ENCODE data around the gene NRGN. TPM values are rescaled to one million over a fixed set of nuclear protein-coding genes. Genes with fewer than 3 reads are reported as not detected.

NRGN gene
- total and polyA plus RNA-seq, 5 experiments from 2014 or later: 0.14 to 0.69 (median 0.44) TPM; not detected in 1

DNA sequence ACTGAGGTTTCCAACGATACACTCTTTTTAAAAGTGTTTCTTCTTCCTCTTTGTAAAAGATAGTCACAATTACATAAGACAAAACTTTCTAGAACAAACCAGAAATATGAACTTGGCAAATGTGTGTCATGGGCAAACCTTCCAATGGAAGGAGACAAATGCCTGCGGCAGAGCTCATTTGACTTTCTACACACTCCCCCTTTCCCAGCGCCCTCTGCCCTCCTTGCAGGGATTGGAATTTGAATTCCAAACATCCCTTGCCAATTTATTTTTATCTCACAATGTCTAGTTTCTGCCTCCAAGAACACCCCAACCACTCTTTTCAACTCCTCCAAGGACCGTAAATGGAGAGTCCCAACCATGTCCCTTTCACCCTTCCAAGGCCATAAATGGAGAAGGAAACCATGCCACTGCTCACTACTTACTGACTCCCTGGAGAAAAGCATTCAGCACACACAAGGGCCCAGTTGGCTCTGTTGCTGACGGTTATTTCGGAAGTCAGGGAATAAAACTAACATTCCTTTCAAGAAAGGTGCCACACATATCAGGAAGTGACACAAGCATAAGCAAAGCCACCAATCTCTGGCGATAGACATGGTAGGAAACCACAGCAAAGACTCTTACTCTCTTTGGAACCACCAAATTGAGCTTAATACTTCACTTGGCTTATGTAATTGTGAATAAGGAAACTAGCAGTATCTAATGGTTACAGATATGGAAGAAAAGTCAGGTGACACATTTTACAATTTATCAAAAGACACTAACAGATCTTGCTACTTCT, 37.3 kb downstream of the NRGN start:
- Mint-ChIP-seq H3K36me3 (peaks cover 0 to 31% (median 3%) of the 10 kb centered on the region in 3 donors), H3K27ac (peak overlapping the region; percentile 25 to 88 (median 74)), H3K4me3 (peak overlapping the region in 8 of 10 donors; percentile 1 to 63 (median 46)), H3K27me3 (no peaks in the 10 kb centered on the region), H3K9me3 (no peaks in the 10 kb centered on the region), H3K4me1 (peaks cover 22 to 28% (median 26%) of the 10 kb centered on the region in 4 donors)
- DNase-seq (peak in 4 of 10 donors; percentile 18 to 62 (median 39)), ATAC-seq (peak; percentile 94 to 99)
- POLR2A ChIA-PET: no interaction called here

DNA sequence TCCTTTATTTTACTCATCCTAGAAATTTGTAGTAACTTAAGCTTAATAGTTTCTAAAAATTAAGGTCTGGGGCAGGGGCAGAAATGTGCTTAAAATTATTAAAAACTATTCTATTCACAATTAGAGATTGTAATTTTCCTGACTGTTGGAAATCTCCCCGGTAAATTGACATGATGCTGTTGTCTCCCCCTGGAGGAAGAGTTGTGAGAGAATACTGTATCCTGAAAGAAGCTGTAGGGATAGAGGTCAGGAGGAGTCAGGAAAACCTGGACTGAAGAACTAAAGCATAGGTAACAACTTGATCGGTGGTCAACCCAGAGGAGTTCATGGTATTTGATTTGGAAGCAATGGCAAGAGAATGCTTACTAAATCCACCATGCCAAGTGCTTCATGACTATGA, 38.5 kb downstream of the NRGN start:
- H3K27ac Mint-ChIP-seq: peak overlapping the region in 2 of 10 donors; percentile 78 to 85

DNA sequence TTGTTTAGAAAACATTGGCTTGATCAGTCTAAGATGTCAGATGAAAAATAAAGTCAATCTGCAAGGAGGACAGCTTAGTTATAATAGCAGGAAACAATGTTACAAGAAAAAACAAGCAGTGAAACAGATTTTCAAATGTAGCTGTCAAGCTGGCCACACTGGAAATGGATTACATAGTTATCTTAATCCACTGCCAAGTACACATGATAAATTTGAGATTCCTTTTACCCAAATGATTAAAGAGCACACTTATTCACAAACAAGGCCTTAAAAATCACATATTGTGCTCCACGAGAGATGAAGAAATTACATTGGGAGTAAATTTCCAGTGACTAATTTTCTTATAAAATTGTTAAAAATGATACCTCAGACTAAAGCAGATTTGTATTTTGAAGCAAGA, 39.8 kb downstream of the NRGN start:
- no peak overlapping the region for H3K4me3 Mint-ChIP-seq
- peaks cover 0 to 16% (median 0%) of the 10 kb centered on the region in 3 donors for H3K36me3 Mint-ChIP-seq
- peaks cover 22 to 28% (median 26%) of the 10 kb centered on the region in 4 donors for H3K4me1 Mint-ChIP-seq
- no peaks in the 10 kb centered on the region for H3K27me3 Mint-ChIP-seq
- POLR2A ChIA-PET: no interaction called here
- H3K9me3 Mint-ChIP-seq: no peaks in the 10 kb centered on the region
- H3K27ac Mint-ChIP-seq: no peak overlapping the region
- DNase-seq (no peak), ATAC-seq (no peak)

More for the DNA sequence above, 38.5 kb downstream of the NRGN start:
- H3K36me3 Mint-ChIP-seq: peaks cover 0 to 22% (median 0%) of the 10 kb centered on the region in 3 donors
- ATAC-seq (no peak), DNase-seq (no peak)
- POLR2A ChIA-PET: no interaction called here
- H3K9me3 Mint-ChIP-seq: no peaks in the 10 kb centered on the region
- H3K4me1 Mint-ChIP-seq: peaks cover 22 to 28% (median 26%) of the 10 kb centered on the region in 4 donors
- no peaks in the 10 kb centered on the region for H3K27me3 Mint-ChIP-seq
- H3K4me3 Mint-ChIP-seq: no peak overlapping the region

DNA sequence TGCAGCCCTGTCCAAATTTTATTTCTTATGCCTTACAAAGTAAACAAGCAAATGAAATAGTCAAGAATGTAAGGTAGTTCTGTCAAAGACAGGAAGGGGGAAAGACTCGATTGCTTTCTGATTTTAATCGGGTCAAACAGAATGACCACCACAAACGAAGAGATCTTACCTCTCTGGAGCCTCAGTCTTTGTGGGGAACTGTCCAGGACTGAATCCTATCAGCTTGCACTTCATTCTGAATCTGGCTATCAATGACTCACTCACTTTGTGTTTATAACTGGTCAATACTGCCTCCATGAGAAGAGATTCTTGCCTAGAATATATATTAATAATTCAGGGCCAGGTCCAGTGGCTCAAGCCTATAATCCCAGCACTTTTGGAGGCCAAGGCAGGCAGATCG, 43.3 kb downstream of the NRGN start:
- Mint-ChIP-seq H3K27me3 (no peaks in the 10 kb centered on the region), H3K4me1 (peaks cover 7 to 16% (median 10%) of the 10 kb centered on the region in 4 donors), H3K27ac (peak overlapping the region in 1 of 10 donors; percentile 27), H3K4me3 (no peak overlapping the region), H3K36me3 (peaks cover 0 to 5% (median 0%) of the 10 kb centered on the region in 3 donors), H3K9me3 (no peaks in the 10 kb centered on the region)
- ATAC-seq (no peak), DNase-seq (no peak)
- POLR2A ChIA-PET: no interaction called here

DNA sequence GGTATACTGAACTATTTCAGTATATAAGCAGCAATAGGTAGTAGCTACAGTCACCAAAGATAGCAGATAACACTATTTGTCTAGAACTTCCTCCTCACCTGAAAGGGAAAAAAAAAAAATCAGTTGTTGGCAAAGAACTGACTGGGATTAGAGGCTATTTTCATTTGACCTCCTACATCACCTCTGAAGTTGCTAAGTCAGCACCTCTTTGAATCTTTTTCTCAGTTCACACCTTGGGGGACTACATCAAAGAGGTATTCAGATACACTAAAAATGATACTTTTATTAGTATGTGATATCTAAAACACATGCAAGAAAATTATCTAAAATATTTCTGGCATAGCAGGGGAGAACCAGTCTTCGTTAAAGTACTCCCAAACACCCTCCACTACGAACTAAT, 44.3 kb downstream of the NRGN start:
- H3K4me3 Mint-ChIP-seq: no peak overlapping the region
- ATAC-seq (no peak), DNase-seq (no peak)
- no peaks in the 10 kb centered on the region for H3K27me3 Mint-ChIP-seq
- POLR2A ChIA-PET: no interaction called here
- no peak overlapping the region for H3K27ac Mint-ChIP-seq
- H3K9me3 Mint-ChIP-seq: no peaks in the 10 kb centered on the region
- H3K36me3 Mint-ChIP-seq: no peaks in the 10 kb centered on the region
- H3K4me1 Mint-ChIP-seq: peaks cover 0 to 9% (median 2%) of the 10 kb centered on the region in 4 donors

DNA sequence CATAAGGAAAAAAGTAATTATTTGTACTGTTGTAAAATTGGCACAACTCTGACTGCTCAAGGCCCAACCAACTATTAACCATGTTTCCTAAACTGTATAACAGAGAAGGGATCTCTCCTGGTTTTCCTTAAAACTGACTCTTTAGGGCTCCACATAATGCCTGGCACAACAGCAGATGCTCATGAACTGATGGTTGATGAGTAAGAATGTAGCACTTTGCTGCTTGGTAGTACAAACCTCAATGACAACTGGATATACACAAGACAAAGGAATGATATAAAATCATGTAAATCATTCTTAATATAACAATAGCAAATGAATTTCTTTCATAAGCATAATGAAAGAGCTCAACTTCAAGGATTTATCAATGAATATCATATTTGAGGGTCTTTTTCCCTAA, 48.8 kb downstream of the NRGN start:
- no peak overlapping the region for H3K27ac Mint-ChIP-seq
- no peaks in the 10 kb centered on the region for H3K27me3 Mint-ChIP-seq
- ATAC-seq (no peak), DNase-seq (no peak)
- no peaks in the 10 kb centered on the region for H3K9me3 Mint-ChIP-seq
- no peak overlapping the region for H3K4me3 Mint-ChIP-seq
- peaks cover 0 to 2% (median 0%) of the 10 kb centered on the region in 3 donors for H3K36me3 Mint-ChIP-seq
- POLR2A ChIA-PET: no interaction called here
- H3K4me1 Mint-ChIP-seq: peaks cover 6 to 34% (median 30%) of the 10 kb centered on the region in 4 donors

DNA sequence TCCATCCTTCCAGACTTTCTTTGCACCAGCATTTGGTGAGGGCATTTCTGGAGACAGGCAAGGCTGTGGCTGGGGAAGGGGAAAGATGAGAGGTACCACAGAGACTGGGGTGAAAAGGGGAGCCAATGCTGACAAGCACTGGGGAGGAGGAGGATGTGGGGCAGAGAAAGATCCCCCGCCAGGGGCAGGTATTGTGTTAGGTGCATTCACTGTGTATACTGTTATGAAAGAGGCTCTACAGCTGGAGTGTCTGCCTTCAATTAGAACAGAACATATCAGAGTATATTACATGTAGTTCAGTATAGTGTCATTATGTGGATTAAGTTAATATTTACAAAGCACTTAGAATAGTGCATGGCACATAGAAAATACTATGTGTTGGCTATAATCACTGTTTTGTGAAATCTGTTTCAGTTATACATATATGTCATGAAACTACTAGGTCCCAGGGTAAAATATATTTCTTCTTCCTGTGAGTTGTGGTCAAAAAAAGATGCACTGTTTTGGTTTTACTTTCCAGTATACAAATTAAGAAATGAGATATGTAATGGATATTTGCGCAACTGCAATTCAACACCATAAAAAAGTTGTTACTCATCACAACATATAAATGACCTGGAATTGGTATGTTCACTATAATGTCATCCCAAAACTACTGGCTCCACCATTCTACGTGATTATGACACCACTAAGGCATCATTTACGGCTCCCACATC, 52.0 kb downstream of the NRGN start:
- Mint-ChIP-seq H3K9me3 (no peaks in the 10 kb centered on the region), H3K27ac (peak overlapping the region in 4 of 10 donors; percentile 14 to 86 (median 67)), H3K27me3 (no peaks in the 10 kb centered on the region), H3K4me3 (no peak overlapping the region), H3K36me3 (peaks cover 0 to 2% (median 0%) of the 10 kb centered on the region in 3 donors), H3K4me1 (peaks cover 4 to 40% (median 36%) of the 10 kb centered on the region in 4 donors)
- POLR2A ChIA-PET: no interaction called here
- DNase-seq: no peak
- ATAC-seq: no peak

DNA sequence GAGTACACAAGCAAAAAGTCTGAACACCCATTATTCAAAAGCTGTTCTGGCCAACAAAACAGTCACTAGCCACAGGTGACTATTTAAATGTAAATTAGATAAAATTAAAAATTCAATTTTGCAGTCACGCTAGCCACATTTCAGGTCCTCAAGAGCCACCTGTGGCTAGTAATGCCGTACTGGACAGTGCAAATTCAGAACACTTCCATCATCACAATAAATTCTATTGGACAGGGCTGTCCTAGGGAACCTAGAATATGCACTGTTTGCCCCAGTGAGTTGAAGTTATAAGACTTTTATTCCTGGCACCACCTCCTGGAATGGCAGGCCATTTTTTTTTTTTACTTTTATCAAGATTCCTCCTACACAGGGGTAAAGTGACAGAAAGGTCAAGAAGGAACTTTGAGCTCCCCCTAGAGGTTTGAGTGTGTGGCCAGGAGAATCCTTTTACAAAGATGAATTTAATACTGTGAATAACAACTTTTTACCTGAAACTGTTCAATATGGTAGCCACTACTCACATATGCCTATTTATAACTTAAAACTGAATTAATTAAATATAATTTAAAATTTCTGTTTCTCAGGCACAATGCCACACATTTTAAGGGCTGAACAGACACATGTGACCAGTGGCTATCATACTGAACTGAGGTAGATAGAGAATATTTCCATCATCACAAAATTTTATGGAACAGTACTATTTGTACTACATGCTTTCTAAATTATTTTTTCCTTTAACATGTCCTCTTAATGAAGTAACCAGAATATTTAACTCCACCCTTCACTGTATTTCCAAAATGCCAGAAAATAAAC, 53.9 kb downstream of the NRGN start:
- POLR2A ChIA-PET: interaction anchor here (0.8 kb wide), 1 partner anchor 9 kb away, joined by 3 read pairs; no protein-coding TSS in a partner anchor
- DNase-seq: peak in 5 of 10 donors; percentile 15 to 49 (median 46)
- H3K4me1 Mint-ChIP-seq: peaks cover 9 to 52% (median 41%) of the 10 kb centered on the region in 4 donors

DNA sequence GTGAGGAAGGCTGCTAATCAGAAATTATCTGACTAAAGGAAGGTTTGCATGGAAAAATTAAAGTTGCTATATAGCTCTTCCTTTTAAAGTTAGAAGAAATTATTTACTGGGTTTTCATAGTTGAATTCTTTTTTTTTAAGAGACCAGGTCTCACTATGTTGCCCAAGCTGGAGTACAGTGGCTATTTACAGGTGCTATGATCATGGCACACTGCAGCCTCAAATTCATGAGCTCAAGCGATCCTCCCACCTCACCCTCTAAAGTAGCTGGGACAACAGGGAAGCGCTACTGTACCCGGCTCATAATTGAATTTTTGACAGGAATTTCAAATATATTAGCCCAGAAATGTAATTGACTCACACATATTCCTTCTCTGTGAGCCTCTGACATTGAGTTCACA, 56.6 kb downstream of the NRGN start:
- H3K9me3 Mint-ChIP-seq: no peaks in the 10 kb centered on the region
- no peak for ATAC-seq
- no peak overlapping the region for H3K4me3 Mint-ChIP-seq
- POLR2A ChIA-PET: no interaction called here
- H3K27me3 Mint-ChIP-seq: no peaks in the 10 kb centered on the region
- peak overlapping the region in 3 of 10 donors; percentile 18 to 34 (median 27) for H3K27ac Mint-ChIP-seq
- peaks cover 13 to 57% (median 37%) of the 10 kb centered on the region in 4 donors for H3K4me1 Mint-ChIP-seq
- H3K36me3 Mint-ChIP-seq: peaks cover 0 to 4% (median 0%) of the 10 kb centered on the region in 3 donors
- DNase-seq: no peak

More for the DNA sequence above, 53.9 kb downstream of the NRGN start:
- H3K27ac Mint-ChIP-seq: no peak overlapping the region
- peaks cover 0 to 6% (median 0%) of the 10 kb centered on the region in 3 donors for H3K36me3 Mint-ChIP-seq
- no peaks in the 10 kb centered on the region for H3K9me3 Mint-ChIP-seq
- peak; percentile 69 to 76 for ATAC-seq
- no peak overlapping the region for H3K4me3 Mint-ChIP-seq
- H3K27me3 Mint-ChIP-seq: no peaks in the 10 kb centered on the region

Other genes starting within 250 kb of the NRGN start
- gene OR8B12, start 196.3 kb upstream of the NRGN start, total RNA-seq: not detected
- not detected for gene OR8B12, start 196.3 kb upstream of the NRGN start, polyA plus RNA-seq
- gene OR8A1, start 169.9 kb upstream of the NRGN start, total RNA-seq: not detected
- gene OR8A1, start 169.9 kb upstream of the NRGN start, polyA plus RNA-seq: not detected
- gene PANX3, start 128.5 kb upstream of the NRGN start, total RNA-seq: not detected
- not detected for gene PANX3, start 128.5 kb upstream of the NRGN start, polyA plus RNA-seq
- 10 to 100 TPM; 73.8 to 76.6 TPM for gene TBRG1, start 117.1 kb upstream of the NRGN start, total RNA-seq
- gene TBRG1, start 117.1 kb upstream of the NRGN start, polyA plus RNA-seq: 10 to 100 TPM; 34.9 to 37.7 (median 35.8) TPM
- 1 to 10 TPM; 8.8 to 9.3 TPM for gene SIAE, start 66.2 kb upstream of the NRGN start, total RNA-seq
- 1 to 10 TPM; 3.2 to 5.8 (median 4.2) TPM for gene SIAE, start 66.2 kb upstream of the NRGN start, polyA plus RNA-seq
- under 1 TPM; 0.36 to 0.73 TPM for gene SPA17, start 66.0 kb upstream of the NRGN start, total RNA-seq
- gene SPA17, start 66.0 kb upstream of the NRGN start, polyA plus RNA-seq: 1 to 10 TPM; 1.2 to 2.5 (median 1.7) TPM
- 1 to 10 TPM; 1.8 to 2.0 TPM for gene VSIG2, start 12.3 kb downstream of the NRGN start, total RNA-seq
- under 1 TPM; 0.28 to 0.44 (median 0.34) TPM for gene VSIG2, start 12.3 kb downstream of the NRGN start, polyA plus RNA-seq
- 1 to 10 TPM; 2.8 to 3.0 TPM for gene ESAM, start 22.3 kb downstream of the NRGN start, total RNA-seq
- gene ESAM, start 22.3 kb downstream of the NRGN start, polyA plus RNA-seq: 1 to 10 TPM; 1.9 to 2.6 (median 2.5) TPM
- 10 to 100 TPM; 23.0 to 25.5 TPM for gene MSANTD2, start 60.5 kb downstream of the NRGN start, total RNA-seq
- gene MSANTD2, start 60.5 kb downstream of the NRGN start, polyA plus RNA-seq: 1 to 10 TPM; 3.5 to 4.2 (median 4.0) TPM
- gene ROBO3, start 125.5 kb downstream of the NRGN start, total RNA-seq: 10 to 100 TPM; 49.4 to 55.0 TPM
- gene ROBO3, start 125.5 kb downstream of the NRGN start, polyA plus RNA-seq: 1 to 10 TPM; 5.8 to 7.0 (median 6.9) TPM
- gene ROBO4, start 157.9 kb downstream of the NRGN start, total RNA-seq: not detected
- gene ROBO4, start 157.9 kb downstream of the NRGN start, polyA plus RNA-seq: under 1 TPM in 1 of 3 donors, not detected in 2; 0.04 TPM
- not detected for gene HEPN1, start 179.3 kb downstream of the NRGN start, total RNA-seq
- gene HEPN1, start 179.3 kb downstream of the NRGN start, polyA plus RNA-seq: not detected
- not detected for gene HEPACAM, start 196.1 kb downstream of the NRGN start, total RNA-seq
- not detected for gene HEPACAM, start 196.1 kb downstream of the NRGN start, polyA plus RNA-seq
- gene CCDC15, start 214.3 kb downstream of the NRGN start, total RNA-seq: 1 to 10 TPM; 2.5 to 2.8 TPM
- gene CCDC15, start 214.3 kb downstream of the NRGN start, polyA plus RNA-seq: 1 to 10 TPM; 1.5 to 2.2 (median 2.1) TPM